MM.1S (cell line): Measurements from ENCODE around the gene NLRP9.

ENCODE experiments used
- EZH2 ChIP-seq: fragments of 300-600 bp; sonication (generic); optimal IDR thresholded peaks from 2 replicates; pipeline ENCODE3; 2017; ENCODE audit warnings: low read depth, mild to moderate bottlenecking, antibody characterized with exemption, low read length, mixed read lengths
- TF ChIP-seq, protein P1 (sequence below): fragments of 300-600 bp; sonication (generic); IDR thresholded peaks from 2 replicates; pipeline ENCODE4 v1.5.1; 2016; ENCODE audit warnings: antibody characterized with exemption, low read length, mixed read lengths

DNA sequence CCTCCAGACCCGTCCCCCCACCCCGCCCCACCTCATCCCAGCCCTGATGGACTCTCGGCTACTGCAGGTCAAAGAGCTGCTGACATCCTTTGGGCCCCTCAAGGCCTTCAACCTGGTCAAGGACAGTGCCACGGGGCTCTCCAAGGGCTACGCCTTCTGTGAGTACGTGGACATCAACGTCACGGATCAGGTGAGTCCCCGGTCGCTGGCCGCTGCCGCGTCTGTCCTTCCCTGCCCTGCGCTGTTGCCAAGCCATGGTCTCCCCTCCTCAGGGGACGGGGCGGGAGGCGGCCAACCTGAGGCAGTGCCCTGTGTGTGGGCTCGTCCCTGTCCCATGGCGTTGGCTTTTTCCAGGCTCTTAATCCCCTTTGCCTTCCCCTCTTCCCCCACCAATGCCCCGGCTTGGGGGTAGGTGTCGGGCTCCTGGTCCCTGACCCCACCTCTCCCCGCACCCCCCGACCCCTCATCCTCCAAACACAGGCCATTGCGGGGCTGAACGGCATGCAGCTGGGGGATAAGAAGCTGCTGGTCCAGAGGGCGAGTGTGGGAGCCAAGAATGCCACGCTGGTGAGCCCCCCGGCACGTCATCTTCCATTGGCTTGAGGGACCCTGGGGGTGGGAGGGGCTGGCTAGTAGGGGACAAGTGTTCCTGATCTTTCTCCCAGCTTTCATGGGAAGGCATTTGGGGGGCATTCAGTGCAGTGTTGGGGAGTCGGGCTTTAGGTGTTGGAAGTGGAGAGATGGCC is 69.4 kb downstream of the NLRP9 start:
- no peak for TF ChIP-seq EZH2
- TF ChIP-seq, protein P1, sequence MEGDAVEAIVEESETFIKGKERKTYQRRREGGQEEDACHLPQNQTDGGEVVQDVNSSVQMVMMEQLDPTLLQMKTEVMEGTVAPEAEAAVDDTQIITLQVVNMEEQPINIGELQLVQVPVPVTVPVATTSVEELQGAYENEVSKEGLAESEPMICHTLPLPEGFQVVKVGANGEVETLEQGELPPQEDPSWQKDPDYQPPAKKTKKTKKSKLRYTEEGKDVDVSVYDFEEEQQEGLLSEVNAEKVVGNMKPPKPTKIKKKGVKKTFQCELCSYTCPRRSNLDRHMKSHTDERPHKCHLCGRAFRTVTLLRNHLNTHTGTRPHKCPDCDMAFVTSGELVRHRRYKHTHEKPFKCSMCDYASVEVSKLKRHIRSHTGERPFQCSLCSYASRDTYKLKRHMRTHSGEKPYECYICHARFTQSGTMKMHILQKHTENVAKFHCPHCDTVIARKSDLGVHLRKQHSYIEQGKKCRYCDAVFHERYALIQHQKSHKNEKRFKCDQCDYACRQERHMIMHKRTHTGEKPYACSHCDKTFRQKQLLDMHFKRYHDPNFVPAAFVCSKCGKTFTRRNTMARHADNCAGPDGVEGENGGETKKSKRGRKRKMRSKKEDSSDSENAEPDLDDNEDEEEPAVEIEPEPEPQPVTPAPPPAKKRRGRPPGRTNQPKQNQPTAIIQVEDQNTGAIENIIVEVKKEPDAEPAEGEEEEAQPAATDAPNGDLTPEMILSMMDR = no peak
